Measurements from ENCODE around the gene RASGRP4. TPM values are rescaled to one million over a fixed set of nuclear protein-coding genes. Genes with fewer than 3 reads are reported as not detected.

RASGRP4 gene
- total RNA-seq, 5 donors from 2014 or later (not counting 1 experiment from before 2014, with no cell fraction given) = 0.09 to 0.70 (median 0.26) TPM

DNA sequence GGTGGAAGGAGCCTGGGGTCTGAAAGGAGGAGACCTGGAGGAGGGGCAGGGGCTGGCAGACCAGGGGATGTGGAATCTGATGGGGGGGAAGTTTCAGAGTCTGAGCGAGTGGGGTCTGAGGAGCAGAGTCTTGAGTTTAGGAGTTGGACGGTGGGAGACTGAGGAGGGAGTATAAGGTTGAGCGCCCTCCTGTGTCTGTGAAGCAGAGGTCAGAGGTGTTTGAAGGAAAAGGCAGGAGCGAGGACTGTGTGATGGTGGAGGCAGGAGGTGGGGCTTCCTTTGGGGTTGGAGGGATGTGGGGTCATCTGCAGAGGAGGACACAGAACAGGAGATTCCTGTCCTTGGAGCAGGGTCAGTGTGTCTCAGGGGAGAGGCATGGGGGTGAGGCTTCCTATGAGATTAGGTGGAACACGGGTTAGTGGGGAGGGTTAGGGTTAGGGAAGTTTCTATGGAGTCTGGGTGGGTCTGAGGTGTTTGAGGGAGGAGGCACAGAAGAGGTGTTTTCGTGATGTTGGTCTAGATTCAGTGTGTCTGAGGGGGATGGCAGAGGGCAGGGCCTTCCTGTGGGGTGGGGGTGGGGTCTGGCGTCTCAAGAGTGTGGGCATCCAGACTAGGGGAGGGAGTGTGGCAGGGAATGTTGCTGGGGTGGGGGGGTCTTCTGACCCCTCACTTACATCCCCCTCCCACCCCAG, 15.8 kb upstream of the RASGRP4 start:
- H3K9me3 Mint-ChIP-seq = no peaks in the 10 kb centered on the region
- H3K4me3 Mint-ChIP-seq = no peak overlapping the region
- H3K36me3 ChIP-seq (ENCODE audit: control insufficient read depth in 2 of 2, extremely low read depth in 1 of 2, insufficient read depth in 1 of 2, low read length in 1 of 2) = no peaks in the 10 kb centered on the region
- CTCF ChIA-PET = interaction anchor here in 1 of 2 donors (0.6 kb wide), 1 partner anchor 28 kb away, joined by 3 read pairs; no protein-coding TSS in a partner anchor
- WGBS (ENCODE audit: insufficient coverage) = 34% methylated on average over 6 of the region's 7 CpGs
- peak overlapping the region in 1 of 2 donors; percentile 34 for H3K27ac Mint-ChIP-seq
- no peak overlapping the region for H3K4me3 ChIP-seq (ENCODE audit: control insufficient read depth in 1 of 2, extremely low read depth in 1 of 2, low read length in 1 of 2)
- H3K27me3 Mint-ChIP-seq = peaks cover 15 to 21% of the 10 kb centered on the region in 2 donors
- peak in 1 of 35 experiments; percentile 21 for DNase-seq
- H3K27me3 ChIP-seq (replicated peaks in 1 of 2; ENCODE audit: control insufficient read depth in 2 of 2, extremely low read depth in 1 of 2, insufficient read depth in 2 of 2, low read length in 1 of 2) = peaks cover 0 to 43% of the 10 kb centered on the region in 2 experiments
- H3K36me3 Mint-ChIP-seq = no peaks in the 10 kb centered on the region
- no peaks in the 10 kb centered on the region for H3K9me3 ChIP-seq
- peak in 1 of 4 experiments; percentile 38 for ATAC-seq (replicated peaks in 1 of 4)
- POLR2A ChIA-PET = no interaction called here
- peaks cover 0 to 2% (median 0%) of the 10 kb centered on the region in 3 donors for H3K4me1 Mint-ChIP-seq
- no peaks in the 10 kb centered on the region for H3K4me1 ChIP-seq (ENCODE audit: control insufficient read depth in 1 of 2, extremely low read depth in 1 of 2, insufficient read depth in 2 of 2, low read length in 2 of 2)
- no peak overlapping the region for H3K27ac ChIP-seq (ENCODE audit: low read length)

DNA sequence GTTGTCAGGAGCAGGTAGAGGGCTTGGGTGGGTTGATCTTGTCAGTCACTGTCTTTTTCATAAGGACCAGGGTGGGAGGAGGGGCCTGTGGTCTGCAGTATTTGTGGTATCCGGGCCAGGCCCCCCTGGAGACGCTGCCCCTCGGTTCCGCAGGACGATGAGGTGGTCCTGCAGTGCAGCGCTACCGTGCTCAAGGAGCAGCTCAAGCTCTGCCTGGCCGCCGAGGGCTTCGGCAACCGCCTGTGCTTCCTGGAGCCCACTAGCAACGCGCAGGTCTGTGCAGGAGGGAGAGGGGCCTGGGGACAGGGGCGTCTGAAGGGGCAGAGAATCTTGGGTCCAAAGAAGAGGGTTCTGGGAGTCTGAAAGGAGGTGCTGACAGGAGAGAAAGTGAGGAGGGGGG, 14.6 kb upstream of the RASGRP4 start:
- DNase-seq (no peak), ATAC-seq (replicated peaks in 1 of 4) (no peak)
- Mint-ChIP-seq H3K9me3 (no peaks in the 10 kb centered on the region), H3K4me1 (peaks cover 0 to 2% (median 0%) of the 10 kb centered on the region in 3 donors), H3K27me3 (peaks cover 15 to 26% of the 10 kb centered on the region in 2 donors), H3K4me3 (no peak overlapping the region), H3K36me3 (no peaks in the 10 kb centered on the region), H3K27ac (no peak overlapping the region)
- no peak overlapping the region for H3K27ac ChIP-seq (ENCODE audit: low read length)
- POLR2A ChIA-PET = no interaction called here
- H3K9me3 ChIP-seq = no peaks in the 10 kb centered on the region
- H3K4me3 ChIP-seq (ENCODE audit: control insufficient read depth in 1 of 2, extremely low read depth in 1 of 2, low read length in 1 of 2) = no peak overlapping the region
- H3K36me3 ChIP-seq (ENCODE audit: control insufficient read depth in 2 of 2, extremely low read depth in 1 of 2, insufficient read depth in 1 of 2, low read length in 1 of 2) = no peaks in the 10 kb centered on the region
- no peaks in the 10 kb centered on the region for H3K4me1 ChIP-seq (ENCODE audit: control insufficient read depth in 1 of 2, extremely low read depth in 1 of 2, insufficient read depth in 2 of 2, low read length in 2 of 2)
- 91% methylated on average over 14 of the region's 14 CpGs for WGBS (ENCODE audit: insufficient coverage)
- H3K27me3 ChIP-seq (replicated peaks in 1 of 2; ENCODE audit: control insufficient read depth in 2 of 2, extremely low read depth in 1 of 2, insufficient read depth in 2 of 2, low read length in 1 of 2) = peaks cover 0 to 47% of the 10 kb centered on the region in 2 experiments
- CTCF ChIA-PET = interaction anchor here in 1 of 2 donors (0.9 kb wide), 1 partner anchor 37 kb away, joined by 3 read pairs; the partner anchor contains the start of gene FAM98C

GRCh38 chr19:38437917-38438316, 11.9 kb upstream of the RASGRP4 start:
- Mint-ChIP-seq H3K9me3 (no peaks in the 10 kb centered on the region), H3K27ac (no peak overlapping the region), H3K27me3 (peaks cover 23 to 37% of the 10 kb centered on the region in 2 donors), H3K36me3 (no peaks in the 10 kb centered on the region), H3K4me3 (no peak overlapping the region), H3K4me1 (peaks cover 6 to 11% (median 11%) of the 10 kb centered on the region in 3 donors)
- no peak overlapping the region for H3K27ac ChIP-seq (ENCODE audit: low read length)
- DNase-seq = no peak
- H3K27me3 ChIP-seq (replicated peaks in 1 of 2; ENCODE audit: control insufficient read depth in 2 of 2, extremely low read depth in 1 of 2, insufficient read depth in 2 of 2, low read length in 1 of 2) = peaks cover 0 to 60% of the 10 kb centered on the region in 2 experiments
- POLR2A ChIA-PET = interaction anchor here in 1 of 2 donors (0.6 kb wide), 1 partner anchor 264 kb away, joined by 3 read pairs; no protein-coding TSS in a partner anchor
- no peak for ATAC-seq (replicated peaks in 1 of 4)
- WGBS (ENCODE audit: insufficient coverage) = 75% methylated on average over 2 of the region's 2 CpGs
- peaks cover 0 to 9% of the 10 kb centered on the region in 2 experiments for H3K4me1 ChIP-seq (ENCODE audit: control insufficient read depth in 1 of 2, extremely low read depth in 1 of 2, insufficient read depth in 2 of 2, low read length in 2 of 2)
- no peaks in the 10 kb centered on the region for H3K36me3 ChIP-seq (ENCODE audit: control insufficient read depth in 2 of 2, extremely low read depth in 1 of 2, insufficient read depth in 1 of 2, low read length in 1 of 2)
- CTCF ChIA-PET = no interaction called here
- no peak overlapping the region for H3K4me3 ChIP-seq (ENCODE audit: control insufficient read depth in 1 of 2, extremely low read depth in 1 of 2, low read length in 1 of 2)
- H3K9me3 ChIP-seq = no peaks in the 10 kb centered on the region

- H3K4me1 Mint-ChIP-seq = peaks cover 6 to 11% (median 11%) of the 10 kb centered on the region in 3 donors
- no peak overlapping the region for H3K27ac Mint-ChIP-seq
- no peaks in the 10 kb centered on the region for H3K36me3 Mint-ChIP-seq
- CTCF ChIA-PET = no interaction called here
- Histone ChIP-seq H3K4me3 (ENCODE audit: control insufficient read depth in 1 of 2, extremely low read depth in 1 of 2, low read length in 1 of 2) (no peak overlapping the region), H3K36me3 (ENCODE audit: control insufficient read depth in 2 of 2, extremely low read depth in 1 of 2, insufficient read depth in 1 of 2, low read length in 1 of 2) (no peaks in the 10 kb centered on the region), H3K9me3 (no peaks in the 10 kb centered on the region), H3K27ac (ENCODE audit: low read length) (no peak overlapping the region), H3K4me1 (ENCODE audit: control insufficient read depth in 1 of 2, extremely low read depth in 1 of 2, insufficient read depth in 2 of 2, low read length in 2 of 2) (peaks cover 0 to 9% of the 10 kb centered on the region in 2 experiments), H3K27me3 (replicated peaks in 1 of 2; ENCODE audit: control insufficient read depth in 2 of 2, extremely low read depth in 1 of 2, insufficient read depth in 2 of 2, low read length in 1 of 2) (peaks cover 0 to 56% of the 10 kb centered on the region in 2 experiments)
- 79% methylated on average over 4 of the region's 6 CpGs for WGBS (ENCODE audit: insufficient coverage)
- ATAC-seq (replicated peaks in 1 of 4) (no peak), DNase-seq (no peak)
- H3K4me3 Mint-ChIP-seq = no peak overlapping the region
- peaks cover 23 to 37% of the 10 kb centered on the region in 2 donors for H3K27me3 Mint-ChIP-seq
- POLR2A ChIA-PET = no interaction called here
- H3K9me3 Mint-ChIP-seq = no peaks in the 10 kb centered on the region
Measured at GRCh38 chr19:38437295-38437694, 11.3 kb upstream of the RASGRP4 start.

DNA sequence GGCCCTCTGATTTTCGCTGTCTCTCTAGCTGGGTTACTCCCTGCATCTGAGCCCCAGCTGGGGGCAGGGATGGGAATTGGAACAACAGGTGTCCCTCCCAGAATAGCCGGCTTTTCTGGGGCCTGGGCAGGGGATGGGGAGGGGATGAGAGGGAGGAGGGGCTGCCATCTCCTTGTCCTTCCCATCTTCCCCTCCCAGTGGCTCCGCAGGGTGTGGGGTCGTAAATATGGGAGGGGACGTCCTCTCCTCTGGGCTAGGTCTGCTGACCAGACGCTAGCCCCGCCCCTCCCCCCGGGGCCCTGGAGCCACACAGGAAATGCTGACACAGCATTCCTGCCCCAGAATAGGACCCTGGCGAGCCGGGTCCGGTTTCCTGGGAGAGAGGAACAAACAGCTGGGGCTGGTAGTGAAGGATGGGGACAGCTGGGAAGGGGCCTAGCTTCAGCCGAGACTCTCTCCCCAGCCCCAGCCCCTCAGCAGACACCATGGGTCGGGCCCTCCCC, 8.6 kb upstream of the RASGRP4 start:
- ChIA-PET POLR2A (no interaction called here), CTCF (interaction anchor here in 1 of 2 donors (0.6 to 0.7 kb wide), 2 partner anchors 286 to 1248 kb away, joined by 3 to 7 read pairs; no protein-coding TSS in a partner anchor)
- H3K4me1 Mint-ChIP-seq = peaks cover 6 to 12% (median 9%) of the 10 kb centered on the region in 3 donors
- no peaks in the 10 kb centered on the region for H3K9me3 ChIP-seq
- no peak overlapping the region for H3K27ac Mint-ChIP-seq
- H3K27me3 Mint-ChIP-seq = peaks cover 17 to 31% of the 10 kb centered on the region in 2 donors
- H3K36me3 Mint-ChIP-seq = no peaks in the 10 kb centered on the region
- WGBS (ENCODE audit: insufficient coverage) = 67% methylated on average over 1 of the region's 13 CpGs
- no peaks in the 10 kb centered on the region for H3K36me3 ChIP-seq (ENCODE audit: control insufficient read depth in 2 of 2, extremely low read depth in 1 of 2, insufficient read depth in 1 of 2, low read length in 1 of 2)
- no peak overlapping the region for H3K4me3 ChIP-seq (ENCODE audit: control insufficient read depth in 1 of 2, extremely low read depth in 1 of 2, low read length in 1 of 2)
- ATAC-seq (replicated peaks in 1 of 4) (no peak), DNase-seq (no peak)
- no peaks in the 10 kb centered on the region for H3K9me3 Mint-ChIP-seq
- peak overlapping the region in 1 of 3 donors; percentile 66 for H3K4me3 Mint-ChIP-seq
- H3K27ac ChIP-seq (ENCODE audit: low read length) = no peak overlapping the region
- H3K4me1 ChIP-seq (ENCODE audit: control insufficient read depth in 1 of 2, extremely low read depth in 1 of 2, insufficient read depth in 2 of 2, low read length in 2 of 2) = peaks cover 0 to 9% of the 10 kb centered on the region in 2 experiments
- H3K27me3 ChIP-seq (replicated peaks in 1 of 2; ENCODE audit: control insufficient read depth in 2 of 2, extremely low read depth in 1 of 2, insufficient read depth in 2 of 2, low read length in 1 of 2) = peaks cover 0 to 53% of the 10 kb centered on the region in 2 experiments

GRCh38 chr19:38433268-38433733, 7.3 kb upstream of the RASGRP4 start, which contains the start of gene RYR1:
TSS of gene RYR1 (plus strand) at chr19:38433691. CDS start at chr19:38433830, 139 bp downstream.
- no peaks in the 10 kb centered on the region for H3K9me3 ChIP-seq
- peaks cover 13 to 20% (median 15%) of the 10 kb centered on the region in 3 donors for H3K4me1 Mint-ChIP-seq
- peak; percentile 77 to 83 (median 78) for ATAC-seq (replicated peaks in 1 of 4)
- no peaks in the 10 kb centered on the region for H3K36me3 ChIP-seq (ENCODE audit: control insufficient read depth in 2 of 2, extremely low read depth in 1 of 2, insufficient read depth in 1 of 2, low read length in 1 of 2)
- H3K27ac Mint-ChIP-seq = no peak within 1 kb of the TSS
- peaks cover 0 to 54% of the 10 kb centered on the region in 2 experiments for H3K27me3 ChIP-seq (replicated peaks in 1 of 2; ENCODE audit: control insufficient read depth in 2 of 2, extremely low read depth in 1 of 2, insufficient read depth in 2 of 2, low read length in 1 of 2)
- H3K9me3 Mint-ChIP-seq = no peaks in the 10 kb centered on the region
- H3K36me3 Mint-ChIP-seq = no peaks in the 10 kb centered on the region
- CTCF ChIA-PET = no interaction called here
- H3K4me1 ChIP-seq (ENCODE audit: control insufficient read depth in 1 of 2, extremely low read depth in 1 of 2, insufficient read depth in 2 of 2, low read length in 2 of 2) = peaks cover 0 to 12% of the 10 kb centered on the region in 2 experiments
- H3K4me3 Mint-ChIP-seq = peak within 1 kb of the TSS in 2 of 3 donors; percentile 62 to 66
- peak in 25 of 35 experiments; percentile 6 to 52 (median 29) for DNase-seq
- POLR2A ChIA-PET = interaction anchor here in 1 of 2 donors (0.6 kb wide), 1 partner anchor 269 kb away, joined by 5 read pairs; no protein-coding TSS in a partner anchor
- peaks cover 17 to 38% of the 10 kb centered on the region in 2 donors for H3K27me3 Mint-ChIP-seq
- H3K4me3 ChIP-seq (ENCODE audit: control insufficient read depth in 1 of 2, extremely low read depth in 1 of 2, low read length in 1 of 2) = no peak within 1 kb of the TSS
- WGBS (ENCODE audit: insufficient coverage) = 27% methylated on average over 13 of the region's 20 CpGs
- no peak within 1 kb of the TSS for H3K27ac ChIP-seq (ENCODE audit: low read length)

All from T-cell (primary cell).